HG03571 (cell line): ENCODE measurements around the gene GOLGA1.
"Not testable (repeated sequence)": the region's sequence is repeated elsewhere in the genome, so short reads cannot be mapped to it uniquely, and the experiment has no call there.

Experiments used
- ATAC-seq: cut with Tn5 transposase; IDR thresholded peaks from one replicate; pipeline ENCODE4 v1.9.1; 2021; ENCODE audit not compliant: unreplicated experiment

Gene GOLGA1

GRCh38 chr9:124940521-124940893 lies 376 bp downstream of the GOLGA1 start:
- ATAC-seq, result peak; percentile 42

GRCh38 chr9:124939944-124940343 lies 939 bp downstream of the GOLGA1 start:
- ATAC-seq, result no peak

- ATAC-seq, result no peak
These were observed 6.6 kb downstream of the GOLGA1 start for GRCh38 chr9:124934290-124934689.

- ATAC-seq, result no peak
These were observed 8.6 kb downstream of the GOLGA1 start for GRCh38 chr9:124932333-124932732.

GRCh38 chr9:124929464-124929863 lies 11.4 kb downstream of the GOLGA1 start:
- no peak for ATAC-seq

- ATAC-seq, result no peak
These were observed 12.8 kb downstream of the GOLGA1 start for GRCh38 chr9:124928116-124928515.

GRCh38 chr9:124920394-124920793 lies 20.5 kb downstream of the GOLGA1 start:
- ATAC-seq, result not testable (repeated sequence)

GRCh38 chr9:124914753-124915405 lies 26.0 kb downstream of the GOLGA1 start:
- ATAC-seq, result no peak

GRCh38 chr9:124913378-124913777 lies 27.5 kb downstream of the GOLGA1 start:
- no peak for ATAC-seq

GRCh38 chr9:124911766-124912165 lies 29.1 kb downstream of the GOLGA1 start:
- ATAC-seq, result no peak

GRCh38 chr9:124908098-124908497 lies 32.8 kb downstream of the GOLGA1 start:
- no peak for ATAC-seq

GRCh38 chr9:124906966-124907365 lies 33.9 kb downstream of the GOLGA1 start:
- ATAC-seq, result no peak

- no peak for ATAC-seq
These were observed 41.0 kb downstream of the GOLGA1 start for GRCh38 chr9:124899845-124900244.

- no peak for ATAC-seq
These were observed 43.1 kb downstream of the GOLGA1 start for GRCh38 chr9:124897570-124898460.

- ATAC-seq, result no peak
These were observed 46.1 kb downstream of the GOLGA1 start for GRCh38 chr9:124894741-124895170.

- no peak for ATAC-seq
These were observed 46.7 kb downstream of the GOLGA1 start for GRCh38 chr9:124894035-124894740.

- ATAC-seq, result no peak
These were observed 50.7 kb downstream of the GOLGA1 start for GRCh38 chr9:124890179-124890578.

GRCh38 chr9:124889006-124889405 lies 51.9 kb downstream of the GOLGA1 start:
- ATAC-seq, result no peak

- ATAC-seq, result no peak
These were observed 53.1 kb downstream of the GOLGA1 start for GRCh38 chr9:124887832-124888231.

- no peak for ATAC-seq
These were observed 53.9 kb downstream of the GOLGA1 start for GRCh38 chr9:124886866-124887492.

GRCh38 chr9:124886461-124886860 lies 54.4 kb downstream of the GOLGA1 start:
- ATAC-seq, result no peak
